Transverse colon (tissue), 4 donors: Measurements from ENCODE around the gene CENPM.

Experiments
- CTCF ChIP-seq, 5 experiments: fragments of 200-600 bp in 3 of 5; fragments of 450-650 bp in 2 of 5; sonication (generic) in 3 of 5; IDR thresholded peaks; 1 replicate in 2 of 5; 2 replicates in 3 of 5; pipeline ENCODE4 v1.5.1; 2016 to 2017; ENCODE audit warnings: antibody characterized with exemption in 5 of 5, inconsistent platforms in 3 of 5, mild to moderate bottlenecking in 2 of 5, moderate library complexity in 1 of 5
- EP300 ChIP-seq: sonication (generic); formaldehyde crosslinking; IDR thresholded peaks from one replicate; pipeline ENCODE4 v1.6.1; 2017; ENCODE audit warnings: antibody characterized with exemption, low read depth
- POLR2A ChIP-seq: fragments of 450-650 bp; IDR thresholded peaks from one replicate; pipeline ENCODE4 v1.6.1; 2016; ENCODE audit warnings: antibody characterized with exemption, mild to moderate bottlenecking, moderate library complexity
- POLR2AphosphoS5 ChIP-seq, 3 donors: sonication (generic); formaldehyde crosslinking; IDR thresholded peaks; one replicate each; pipeline ENCODE4 v1.6.1; 2016; ENCODE audit warnings: antibody characterized with exemption in 3 of 3

- TF ChIP-seq CTCF (IDR thresholded peaks at IDR 0.05) (no peak), POLR2AphosphoS5 (IDR thresholded peaks at IDR 0.05) (no peak), POLR2A (no peak), EP300 (no peak)
Observed at GRCh38 chr22:41915035-41915785, 31.7 kb downstream of the CENPM start, which contains the start of gene SHISA8.
